ENCODE results near the gene SLC22A23.
"Not testable (repeated sequence)": the region's sequence is repeated elsewhere in the genome, so short reads cannot be mapped to it uniquely, and the experiment has no call there.

Gene SLC22A23

GRCh38 chr6:3242768-3243167 is 214.1 kb downstream of the SLC22A23 start:
- Histone ChIP-seq H3K36me3 (no peaks in the 10 kb centered on the region), H3K27me3 (peaks cover 0 to 27% of the 10 kb centered on the region in 2 donors), H3K9me3 (no peaks in the 10 kb centered on the region), H3K4me1 (peaks cover 0 to 7% (median 5%) of the 10 kb centered on the region in 4 donors), H3K27ac (no peak overlapping the region), H3K4me3 (no peak overlapping the region)
- intact Hi-C loops (cut with DNase I; ENCODE audit: low total_unique reads) = loop anchor here (10.0 kb wide), 1 partner anchor 88 kb away; the partner anchor contains the start of gene TUBB2A
- no peak for TF ChIP-seq CTCF (IDR thresholded peaks at IDR 0.05)
- peak in 1 of 2 donors; percentile 3 for DNase-seq

- intact Hi-C loops (cut with DNase I; ENCODE audit: low total_unique reads) = loop anchor here (10.0 kb wide), 1 partner anchor 87 kb away; the partner anchor contains the start of gene TUBB2A
- not testable (repeated sequence) for H3K27ac ChIP-seq, H3K4me3 ChIP-seq, H3K4me1 ChIP-seq, DNase-seq, H3K36me3 ChIP-seq, H3K9me3 ChIP-seq
- H3K27me3 ChIP-seq = peaks cover 0 to 18% of the 10 kb centered on the region in 2 donors
Measured at GRCh38 chr6:3241745-3242144, 215.1 kb downstream of the SLC22A23 start.

GRCh38 chr6:3240595-3240994 is 216.3 kb downstream of the SLC22A23 start:
- H3K4me3 ChIP-seq = no peak overlapping the region
- no peak for TF ChIP-seq CTCF (IDR thresholded peaks at IDR 0.05)
- no peak overlapping the region for H3K27ac ChIP-seq
- H3K9me3 ChIP-seq = no peaks in the 10 kb centered on the region
- no peaks in the 10 kb centered on the region for H3K4me1 ChIP-seq
- no peak for DNase-seq
- intact Hi-C loops (cut with DNase I; ENCODE audit: low total_unique reads) = loop anchor here (10.0 kb wide), 1 partner anchor 86 kb away; the partner anchor contains the start of gene TUBB2A
- H3K27me3 ChIP-seq = peaks cover 0 to 27% of the 10 kb centered on the region in 2 donors
- no peaks in the 10 kb centered on the region for H3K36me3 ChIP-seq

GRCh38 chr6:3239110-3239830 is 217.6 kb downstream of the SLC22A23 start:
- no peak overlapping the region for H3K27ac ChIP-seq
- intact Hi-C loops (cut with DNase I; ENCODE audit: low total_unique reads) = no loop called here
- H3K9me3 ChIP-seq = no peaks in the 10 kb centered on the region
- no peaks in the 10 kb centered on the region for H3K4me1 ChIP-seq
- no peak for TF ChIP-seq CTCF (IDR thresholded peaks at IDR 0.05)
- H3K36me3 ChIP-seq = no peaks in the 10 kb centered on the region
- peaks cover 0 to 40% of the 10 kb centered on the region in 2 donors for H3K27me3 ChIP-seq
- DNase-seq = no peak
- H3K4me3 ChIP-seq = no peak overlapping the region

- H3K27me3 ChIP-seq = peaks cover 0 to 44% of the 10 kb centered on the region in 2 donors
- no peak overlapping the region for H3K4me3 ChIP-seq
- intact Hi-C loops (cut with DNase I; ENCODE audit: low total_unique reads) = no loop called here
- H3K36me3 ChIP-seq = no peaks in the 10 kb centered on the region
- H3K9me3 ChIP-seq = no peaks in the 10 kb centered on the region
- peak in 1 of 2 donors; percentile 63 for DNase-seq
- TF ChIP-seq CTCF (IDR thresholded peaks at IDR 0.05) = no peak
- H3K27ac ChIP-seq = no peak overlapping the region
- H3K4me1 ChIP-seq = no peaks in the 10 kb centered on the region
Measured at GRCh38 chr6:3237761-3238662, 218.8 kb downstream of the SLC22A23 start.

- Histone ChIP-seq H3K27me3 (peaks cover 0 to 64% of the 10 kb centered on the region in 2 donors), H3K36me3 (no peaks in the 10 kb centered on the region), H3K4me1 (peaks cover 0 to 15% (median 13%) of the 10 kb centered on the region in 4 donors), H3K27ac (no peak overlapping the region), H3K4me3 (no peak overlapping the region), H3K9me3 (no peaks in the 10 kb centered on the region)
- no peak for DNase-seq
- no peak for TF ChIP-seq CTCF (IDR thresholded peaks at IDR 0.05)
- intact Hi-C loops (cut with DNase I; ENCODE audit: low total_unique reads) = no loop called here
Measured at GRCh38 chr6:3236005-3236404, 220.8 kb downstream of the SLC22A23 start.

All from tibial artery (tissue), 4 donors.